GM12865 (cell line): ENCODE measurements around the gene IMPACT.

ENCODE experiments used
- DNase-seq: peaks from one replicate; pipeline ENCODE4 v3.0.0; 2010; ENCODE audit warnings: low read depth
- H3K4me3 ChIP-seq: 2 replicates; pipeline ENCODE4 v1.5.1; 2011; ENCODE audit warnings: mild to moderate bottlenecking, low read depth, low read length, control low read depth
- CTCF ChIP-seq: IDR thresholded peaks from 2 replicates; pipeline ENCODE4 v1.5.1; 2011; ENCODE audit warnings: low read length, control low read depth, low read depth, inconsistent platforms; ENCODE audit not compliant: insufficient read depth; ENCODE audit errors: missing control alignments

Gene IMPACT

GRCh38 chr18:24488824-24489493 is 62.5 kb downstream of the IMPACT start:
- DNase-seq = peak; percentile 50
- no peak overlapping the region for H3K4me3 ChIP-seq
- TF ChIP-seq CTCF = peak; percentile 54

DNA sequence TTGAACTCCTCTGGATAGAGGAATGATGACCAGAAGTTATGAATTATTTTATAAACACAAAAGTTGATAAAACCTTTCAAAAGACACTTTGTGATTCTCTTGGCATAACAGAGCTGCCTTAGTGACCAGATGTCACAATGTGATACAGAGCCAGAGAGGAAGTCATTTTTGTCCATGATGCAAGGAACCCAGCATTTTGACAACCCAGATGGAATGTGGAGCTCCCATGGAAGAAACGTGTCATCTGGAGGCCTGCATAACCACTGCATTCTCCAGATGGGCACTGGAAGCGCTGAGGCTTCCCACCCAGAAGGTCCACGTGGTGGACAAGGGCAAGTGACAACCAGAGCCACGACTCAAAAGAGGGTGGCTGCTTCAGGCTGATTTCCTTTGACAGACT is 64.1 kb downstream of the IMPACT start:
- no peak overlapping the region for H3K4me3 ChIP-seq
- TF ChIP-seq CTCF = no peak
- DNase-seq = no peak

DNA sequence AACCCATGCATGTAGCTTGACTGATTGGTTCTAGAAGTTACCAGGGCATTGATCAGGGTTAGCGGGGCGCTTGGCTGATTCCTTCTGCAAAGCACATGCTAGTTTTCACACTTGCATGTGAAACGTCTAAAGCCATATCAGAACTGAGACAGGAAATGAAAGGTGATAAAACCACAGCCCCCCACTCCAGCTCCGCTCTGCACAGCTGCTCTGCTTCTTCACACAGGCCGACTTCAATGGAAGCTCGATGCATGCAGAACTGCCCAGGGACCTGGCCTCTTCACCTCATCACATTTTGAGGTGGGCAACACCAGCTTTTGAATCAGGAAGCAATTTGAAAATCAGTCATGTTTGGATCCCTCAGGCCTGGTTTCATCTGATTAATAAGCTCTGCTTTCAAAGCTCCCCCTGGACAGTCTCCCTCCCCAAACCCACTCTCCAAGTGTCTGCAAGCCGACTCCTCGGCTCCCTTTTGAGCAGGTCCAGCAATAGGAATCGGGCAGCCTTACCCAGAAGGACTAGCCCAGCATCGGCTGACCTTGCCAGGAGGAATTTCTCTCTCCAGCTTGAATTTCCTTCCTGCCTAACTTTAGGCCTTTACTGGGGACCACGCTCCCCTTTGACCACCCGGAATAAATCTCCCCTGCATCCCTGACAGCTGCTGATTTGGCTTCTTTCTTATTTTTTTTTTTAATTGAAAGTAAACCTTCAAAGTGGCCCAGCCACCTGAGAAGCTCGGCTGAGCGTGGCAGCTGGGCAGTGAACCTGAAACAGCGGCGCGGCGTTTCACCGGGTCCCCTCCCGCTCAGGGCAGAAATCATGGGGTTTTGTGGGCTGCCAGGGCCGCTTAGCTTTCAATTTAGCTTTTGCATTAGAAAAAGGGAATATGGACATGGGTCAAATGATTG is 65.7 kb downstream of the IMPACT start:
- TF ChIP-seq CTCF = no peak
- no peak overlapping the region for H3K4me3 ChIP-seq
- peak; percentile 91 for DNase-seq

DNA sequence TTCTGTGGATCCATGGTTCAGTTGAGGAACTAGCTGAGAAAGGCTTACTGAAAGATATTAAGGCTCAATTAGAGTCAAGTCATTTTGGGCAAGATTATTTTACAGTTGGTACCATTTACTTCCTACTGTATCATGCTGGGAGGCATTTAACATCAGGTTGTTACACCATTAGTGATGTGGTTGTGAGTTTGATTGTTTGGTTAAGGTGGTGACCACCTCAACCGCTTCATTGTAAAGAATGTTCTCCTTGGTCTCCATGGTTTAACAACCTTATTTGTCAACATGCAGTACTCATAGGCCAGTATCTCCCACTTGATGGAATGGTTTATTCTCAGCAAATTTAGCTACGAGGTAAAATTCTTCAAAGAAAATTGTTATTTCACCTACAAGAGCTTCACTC is 68.1 kb downstream of the IMPACT start:
- TF ChIP-seq CTCF = no peak
- no peak overlapping the region for H3K4me3 ChIP-seq
- no peak for DNase-seq

DNA sequence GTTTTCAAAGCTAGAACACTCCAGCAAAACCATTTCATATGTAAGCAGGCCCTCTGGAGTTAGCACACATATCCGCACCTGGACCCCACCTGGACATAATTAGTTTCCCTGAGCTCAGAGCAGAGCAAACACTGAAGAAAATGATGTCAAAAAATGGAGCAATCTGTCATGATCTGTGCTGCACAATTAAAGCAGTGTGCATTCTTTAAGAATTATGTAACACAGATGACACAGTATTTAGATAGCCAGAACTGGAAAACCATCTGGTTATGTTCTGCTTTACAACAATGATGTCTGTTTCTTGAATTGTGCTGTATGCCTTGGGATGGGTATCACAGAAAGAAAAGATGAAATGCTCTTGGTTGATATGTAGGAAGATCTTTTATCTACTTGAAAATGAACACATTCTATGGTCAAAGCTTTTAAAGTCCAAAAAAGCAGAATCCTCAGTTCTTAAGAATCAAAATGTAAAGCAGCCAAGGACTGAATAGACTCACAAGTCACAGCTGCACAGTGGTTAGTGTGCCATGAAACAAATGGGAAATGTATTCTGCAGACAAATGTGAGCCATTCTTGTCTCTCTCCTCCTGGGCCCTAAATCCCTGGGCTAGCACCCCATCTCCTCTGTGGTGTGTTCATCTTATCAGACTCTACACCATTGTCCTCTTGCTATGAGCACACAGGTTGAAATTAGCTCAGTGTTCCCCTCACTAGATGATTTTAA is 70.7 kb downstream of the IMPACT start:
- no peak for TF ChIP-seq CTCF
- no peak overlapping the region for H3K4me3 ChIP-seq
- no peak for DNase-seq

DNA sequence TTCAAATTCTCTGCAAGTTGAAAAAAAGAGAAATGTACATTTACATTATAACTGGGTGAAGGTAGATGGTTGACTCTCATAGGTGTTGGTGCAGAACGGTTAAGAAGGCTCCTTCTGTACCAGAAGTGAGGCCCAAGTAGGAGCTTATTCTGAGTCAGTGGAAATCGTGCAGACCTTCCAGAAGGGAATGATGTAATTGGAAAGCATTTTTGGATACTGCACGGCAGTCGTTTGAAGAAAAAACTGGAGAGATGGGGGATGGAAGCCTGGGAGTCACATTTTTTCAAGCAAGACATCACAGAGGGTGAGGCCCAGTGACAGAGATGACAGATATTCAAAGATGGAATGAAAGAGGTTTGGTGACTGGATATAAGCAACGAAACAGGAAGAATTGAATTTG is 73.3 kb downstream of the IMPACT start:
- no peak for TF ChIP-seq CTCF
- no peak for DNase-seq

More for the DNA sequence above, 73.3 kb downstream of the IMPACT start:
- no peak overlapping the region for H3K4me3 ChIP-seq
